Measurements from ENCODE around the gene CYP19A1.

DNA sequence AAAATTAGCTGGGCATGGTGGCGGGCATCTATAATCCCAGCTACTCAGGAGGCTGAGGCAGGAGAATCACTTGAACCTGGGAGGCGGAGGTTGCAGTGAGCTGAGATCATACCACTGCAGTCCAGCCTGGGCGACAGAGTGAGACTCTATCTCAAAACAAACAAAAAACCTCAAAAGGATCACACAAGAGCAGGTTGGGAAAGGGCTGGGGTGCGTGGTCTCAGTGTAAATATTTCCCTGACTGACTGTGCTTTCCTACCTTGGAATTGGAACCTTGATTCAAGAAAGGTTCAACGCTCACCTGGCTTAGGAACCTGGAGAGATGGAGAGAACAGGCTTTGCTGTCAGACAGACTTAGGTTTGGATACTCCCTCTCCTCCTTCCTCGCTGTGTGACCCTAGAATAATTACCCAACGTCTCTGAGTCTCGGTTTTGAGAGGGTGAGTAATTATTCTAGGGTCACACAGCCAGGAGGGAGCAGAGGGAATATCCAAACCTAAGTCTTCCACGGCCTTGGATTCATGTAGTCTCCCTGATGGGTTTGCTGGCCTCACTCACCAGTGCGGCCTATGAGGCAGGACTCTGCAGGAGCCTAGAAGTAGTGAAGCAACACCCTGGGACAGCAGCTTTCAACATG is 24.6 kb downstream of the CYP19A1 start:
- TF ChIP-seq EZH2phosphoT487 (IDR thresholded peaks at IDR 0.05): no peak
- TF ChIP-seq, protein P1, sequence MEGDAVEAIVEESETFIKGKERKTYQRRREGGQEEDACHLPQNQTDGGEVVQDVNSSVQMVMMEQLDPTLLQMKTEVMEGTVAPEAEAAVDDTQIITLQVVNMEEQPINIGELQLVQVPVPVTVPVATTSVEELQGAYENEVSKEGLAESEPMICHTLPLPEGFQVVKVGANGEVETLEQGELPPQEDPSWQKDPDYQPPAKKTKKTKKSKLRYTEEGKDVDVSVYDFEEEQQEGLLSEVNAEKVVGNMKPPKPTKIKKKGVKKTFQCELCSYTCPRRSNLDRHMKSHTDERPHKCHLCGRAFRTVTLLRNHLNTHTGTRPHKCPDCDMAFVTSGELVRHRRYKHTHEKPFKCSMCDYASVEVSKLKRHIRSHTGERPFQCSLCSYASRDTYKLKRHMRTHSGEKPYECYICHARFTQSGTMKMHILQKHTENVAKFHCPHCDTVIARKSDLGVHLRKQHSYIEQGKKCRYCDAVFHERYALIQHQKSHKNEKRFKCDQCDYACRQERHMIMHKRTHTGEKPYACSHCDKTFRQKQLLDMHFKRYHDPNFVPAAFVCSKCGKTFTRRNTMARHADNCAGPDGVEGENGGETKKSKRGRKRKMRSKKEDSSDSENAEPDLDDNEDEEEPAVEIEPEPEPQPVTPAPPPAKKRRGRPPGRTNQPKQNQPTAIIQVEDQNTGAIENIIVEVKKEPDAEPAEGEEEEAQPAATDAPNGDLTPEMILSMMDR (IDR thresholded peaks at IDR 0.05): no peak
